GM12878 (cell line): ENCODE data around the gene ADPRHL1. TPM values are rescaled to one million over a fixed set of nuclear protein-coding genes. Genes with fewer than 3 reads are reported as not detected.

Source experiments
- ATAC-seq: fragments of 200-7000 bp; cut with Tn5 transposase; 3 replicates; pipeline ENCODE4 v1.9.1; 2020; ENCODE audit warnings: mild to moderate bottlenecking, moderate library complexity
- BruUV-seq: library from RNA; stranded (reverse); fragments of 400-500 nt; replicated peaks from 2 replicates; lab custom pipeline; 2021; lab: Mats Ljungman, UMichigan
- CTCF ChIA-PET: fragments of 300-600 bp; sonication (Branson Sonifier 250); formaldehyde crosslinking; extraction: SDS; loops from one replicate; lab custom pipeline; 2021; ENCODE audit warnings: inconsistent platforms; lab: Yijun Ruan, JAX
- POLR2A ChIA-PET: fragments of 350-600 bp; formaldehyde crosslinking; extraction: SDS; loops from one replicate; lab custom pipeline; 2021; ENCODE audit warnings: inconsistent platforms; lab: Charles Lee
- RAD21 ChIA-PET: fragments of 300-600 bp; sonication (Branson Sonifier 250); formaldehyde crosslinking; loops from one replicate; lab custom pipeline; 2023; ENCODE audit warnings: antibody characterized with exemption; ENCODE audit not compliant: unreplicated experiment; lab: Charles Lee
- SMC1A ChIA-PET: fragments of 300-600 bp; sonication (Branson Sonifier 250); formaldehyde crosslinking; loops from one replicate; lab custom pipeline; 2023; ENCODE audit not compliant: unreplicated experiment, uncharacterized antibody; lab: Charles Lee
- DNase-seq: peaks from one replicate; pipeline ENCODE4 v3.0.0-alpha.2; 2011; ENCODE audit warnings: low read depth, low spot score
- FAIRE-seq: peaks from 3 replicates; lab custom pipeline; 2011; peaks lifted over from hg19 to GRCh38; lab: Jason Lieb, UNC
- H2AFZ ChIP-seq: 2 replicates; pipeline ENCODE4 v1.6.0; 2011; ENCODE audit warnings: low read depth, low read length, control low read depth; ENCODE audit not compliant: control insufficient read depth
- H3K27ac ChIP-seq: 2 replicates; pipeline ENCODE4 v1.5.1; 2011; ENCODE audit warnings: control low read depth; ENCODE audit not compliant: control insufficient read depth, insufficient read depth
- H3K27me3 ChIP-seq, 2 experiments: replicated peaks in 1 of 2; 2 replicates each; pipeline versions ENCODE4 v1.6.0 to v1.6.1; 2011; ENCODE audit warnings: low read length in 1 of 2; ENCODE audit not compliant: control insufficient read depth in 2 of 2, insufficient read depth in 2 of 2
- H3K36me3 ChIP-seq, 2 experiments: 2 replicates each; pipeline ENCODE4 v1.5.1; 2011; ENCODE audit warnings: low read length in 1 of 2; ENCODE audit not compliant: control insufficient read depth in 2 of 2, insufficient read depth in 2 of 2
- H3K4me1 ChIP-seq: 2 replicates; pipeline ENCODE4 v1.6.1; 2011; ENCODE audit warnings: mild to moderate bottlenecking, low read length, moderate library complexity, mixed read lengths; ENCODE audit not compliant: control insufficient read depth, insufficient read depth
- H3K4me2 ChIP-seq: 2 replicates; pipeline ENCODE4 v1.6.0; 2011; ENCODE audit warnings: control low read depth; ENCODE audit not compliant: control insufficient read depth, insufficient read depth
- H3K4me3 ChIP-seq: fragments of 200-600 bp; sonication (generic); 2 replicates; pipeline ENCODE4 v1.5.1; 2016
- H3K79me2 ChIP-seq: 2 replicates; pipeline ENCODE4 v1.6.0; 2011; ENCODE audit warnings: low read length; ENCODE audit not compliant: control insufficient read depth, insufficient read depth
- H3K9ac ChIP-seq: 2 replicates; pipeline ENCODE4 v1.8.0; 2011; ENCODE audit warnings: low read length, control low read depth, mixed read lengths; ENCODE audit not compliant: control insufficient read depth, insufficient read depth
- H3K9me3 ChIP-seq: replicated peaks from 3 replicates; pipeline ENCODE4 v1.5.1; 2011; ENCODE audit warnings: mild to moderate bottlenecking, low read length; ENCODE audit not compliant: control insufficient read depth, insufficient read depth
- H4K20me1 ChIP-seq: 2 replicates; pipeline ENCODE4 v1.6.0; 2011; ENCODE audit not compliant: control insufficient read depth, insufficient read depth
- BRCA1 ChIP-seq: IDR thresholded peaks from 2 replicates; pipeline ENCODE4 v1.6.1; 2011; ENCODE audit warnings: low read depth, low read length, improper control_type of control experiment
- GATAD2B ChIP-seq: fragments of 450-650 bp; conservative IDR thresholded peaks from 2 replicates; pipeline ENCODE4 v1.6.1; 2017; ENCODE audit warnings: low read depth, mild to moderate bottlenecking, moderate library complexity
- KDM1A ChIP-seq: fragments of 200-600 bp; sonication (generic); IDR thresholded peaks from 2 replicates; pipeline ENCODE4 v1.6.1; 2016; ENCODE audit warnings: borderline replicate concordance
- RB1 ChIP-seq: fragments of 450-650 bp; formaldehyde crosslinking; IDR thresholded peaks from 2 replicates; pipeline ENCODE4 v1.6.1; 2017; ENCODE audit warnings: mild to moderate bottlenecking, borderline replicate concordance
- TCF3 ChIP-seq: IDR thresholded peaks from 2 replicates; pipeline ENCODE4 v1.6.1; 2012; ENCODE audit warnings: low read depth, mild to moderate bottlenecking, low read length, borderline replicate concordance; ENCODE audit not compliant: insufficient read depth
- ZSCAN29 ChIP-seq: fragments of 450-650 bp; IDR thresholded peaks from 2 replicates; pipeline ENCODE4 v1.6.1; 2017; ENCODE audit warnings: mild to moderate bottlenecking, moderate library complexity
- WGBS: methylation state at CpG from one replicate; pipeline ENCODE4 v1.1.6; 2016; ENCODE audit warnings: low lambda C conversion rate; ENCODE audit not compliant: insufficient replicate concordance, insufficient coverage; ENCODE audit errors: missing lambda C conversion rate; 5-methylcytosine and 5-hydroxymethylcytosine counted together
- in situ Hi-C: fragments of 300-500 bp; cut with MboI; formaldehyde crosslinking; loops from 9 replicates; pipeline ENCODE4 v1.14.3; 2018; ENCODE audit warnings: mixed read lengths
- intact Hi-C: fragments of 100-400 bp; cut with micrococcal nuclease; formaldehyde crosslinking; loops from one replicate; pipeline ENCODE4 v1.14.2; 2022; ENCODE audit not compliant: unreplicated experiment
- polyA plus RNA-seq, 11 experiments: library from polyadenylated mRNA; depleted of rRNA in 4 of 11; unstranded in 6 of 11; stranded (reverse) in 5 of 11; fragments of >200 nt; fragmentation: Nextera tagmentation in 4 of 11; fragmentation: Illumina TruSeq in 1 of 11; extraction: Ambion mirVana in 4 of 11; extraction: Trizol in 1 of 11; gene quantifications; 1 replicate in 1 of 11; 2 replicates in 10 of 11; pipeline versions ENCODE4 v1.2.1 to v1.2.3, GENCODE V29; 2011 to 2016; ENCODE audit warnings: inconsistent platforms in 2 of 11, missing spikeins in 2 of 11, low read depth in 1 of 11
- total RNA-seq, 4 experiments: library from RNA; depleted of rRNA in 3 of 4; stranded (reverse); fragments of >200 nt in 3 of 4; fragmentation: Illumina TruSeq in 1 of 4; extraction: Trizol in 1 of 4; gene quantifications; 2 replicates each; pipeline versions ENCODE4 v1.2.1 to v1.2.3, GENCODE V29; 2013 to 2021
- TF ChIP-seq, protein P1 (sequence below): IDR thresholded peaks from 2 replicates; pipeline ENCODE4 v1.6.1; 2011; ENCODE audit warnings: borderline replicate concordance, low read depth, mild to moderate bottlenecking, moderate library complexity, low read length; ENCODE audit not compliant: insufficient read depth, poor library complexity, severe bottlenecking
- TF ChIP-seq, protein P2 (sequence below): fragments of 450-650 bp; IDR thresholded peaks from 2 replicates; pipeline ENCODE4 v1.6.1; 2016; ENCODE audit warnings: mild to moderate bottlenecking
- TF ChIP-seq, protein P3 (sequence below): fragments of 450-650 bp; formaldehyde crosslinking; IDR thresholded peaks from 2 replicates; pipeline ENCODE4 v1.4.0; 2022; ENCODE audit warnings: mild to moderate bottlenecking, moderate library complexity

The ADPRHL1 gene
- total and polyA plus RNA-seq, 10 of the 15 experiments (the other 5 are each of a cell fraction or from before 2014, with no cell fraction given) = 0.05 to 1.9 (median 1.0) TPM

DNA sequence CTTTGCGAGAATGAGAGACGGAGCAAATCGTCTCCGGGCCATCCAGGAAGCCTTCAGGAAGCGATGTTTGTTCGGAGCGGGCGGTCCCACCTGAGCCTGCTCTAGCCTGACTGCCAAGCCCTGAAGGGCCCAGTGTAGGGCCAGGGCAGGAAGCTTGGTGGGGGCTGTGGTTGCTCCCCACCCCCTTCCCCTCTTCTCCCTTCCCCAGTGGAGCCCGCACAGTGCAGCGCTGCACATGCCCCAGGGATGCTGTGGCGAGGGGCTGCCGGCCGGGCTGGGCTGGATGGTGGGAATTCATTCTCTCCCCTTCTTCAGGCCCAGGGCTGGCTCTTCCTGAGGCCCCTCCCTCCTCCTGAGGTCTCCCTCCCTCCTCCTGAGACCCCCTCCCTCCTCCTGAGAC, 82.2 kb downstream of the ADPRHL1 start:
- H4K20me1 ChIP-seq = no peaks in the 10 kb centered on the region
- ChIA-PET POLR2A (no interaction called here), SMC1A (no interaction called here), RAD21 (no interaction called here), CTCF (no interaction called here)
- no peaks in the 10 kb centered on the region for H3K27me3 ChIP-seq
- TF ChIP-seq RB1 (no peak), BRCA1 (no peak), KDM1A (no peak), ZSCAN29 (no peak), GATAD2B (no peak), TCF3 (no peak)
- TF ChIP-seq, protein P1, sequence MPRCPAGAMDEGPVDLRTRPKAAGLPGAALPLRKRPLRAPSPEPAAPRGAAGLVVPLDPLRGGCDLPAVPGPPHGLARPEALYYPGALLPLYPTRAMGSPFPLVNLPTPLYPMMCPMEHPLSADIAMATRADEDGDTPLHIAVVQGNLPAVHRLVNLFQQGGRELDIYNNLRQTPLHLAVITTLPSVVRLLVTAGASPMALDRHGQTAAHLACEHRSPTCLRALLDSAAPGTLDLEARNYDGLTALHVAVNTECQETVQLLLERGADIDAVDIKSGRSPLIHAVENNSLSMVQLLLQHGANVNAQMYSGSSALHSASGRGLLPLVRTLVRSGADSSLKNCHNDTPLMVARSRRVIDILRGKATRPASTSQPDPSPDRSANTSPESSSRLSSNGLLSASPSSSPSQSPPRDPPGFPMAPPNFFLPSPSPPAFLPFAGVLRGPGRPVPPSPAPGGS = no peak
- TF ChIP-seq, protein P2, sequence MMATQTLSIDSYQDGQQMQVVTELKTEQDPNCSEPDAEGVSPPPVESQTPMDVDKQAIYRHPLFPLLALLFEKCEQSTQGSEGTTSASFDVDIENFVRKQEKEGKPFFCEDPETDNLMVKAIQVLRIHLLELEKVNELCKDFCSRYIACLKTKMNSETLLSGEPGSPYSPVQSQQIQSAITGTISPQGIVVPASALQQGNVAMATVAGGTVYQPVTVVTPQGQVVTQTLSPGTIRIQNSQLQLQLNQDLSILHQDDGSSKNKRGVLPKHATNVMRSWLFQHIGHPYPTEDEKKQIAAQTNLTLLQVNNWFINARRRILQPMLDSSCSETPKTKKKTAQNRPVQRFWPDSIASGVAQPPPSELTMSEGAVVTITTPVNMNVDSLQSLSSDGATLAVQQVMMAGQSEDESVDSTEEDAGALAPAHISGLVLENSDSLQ = no peak
- TF ChIP-seq, protein P3, sequence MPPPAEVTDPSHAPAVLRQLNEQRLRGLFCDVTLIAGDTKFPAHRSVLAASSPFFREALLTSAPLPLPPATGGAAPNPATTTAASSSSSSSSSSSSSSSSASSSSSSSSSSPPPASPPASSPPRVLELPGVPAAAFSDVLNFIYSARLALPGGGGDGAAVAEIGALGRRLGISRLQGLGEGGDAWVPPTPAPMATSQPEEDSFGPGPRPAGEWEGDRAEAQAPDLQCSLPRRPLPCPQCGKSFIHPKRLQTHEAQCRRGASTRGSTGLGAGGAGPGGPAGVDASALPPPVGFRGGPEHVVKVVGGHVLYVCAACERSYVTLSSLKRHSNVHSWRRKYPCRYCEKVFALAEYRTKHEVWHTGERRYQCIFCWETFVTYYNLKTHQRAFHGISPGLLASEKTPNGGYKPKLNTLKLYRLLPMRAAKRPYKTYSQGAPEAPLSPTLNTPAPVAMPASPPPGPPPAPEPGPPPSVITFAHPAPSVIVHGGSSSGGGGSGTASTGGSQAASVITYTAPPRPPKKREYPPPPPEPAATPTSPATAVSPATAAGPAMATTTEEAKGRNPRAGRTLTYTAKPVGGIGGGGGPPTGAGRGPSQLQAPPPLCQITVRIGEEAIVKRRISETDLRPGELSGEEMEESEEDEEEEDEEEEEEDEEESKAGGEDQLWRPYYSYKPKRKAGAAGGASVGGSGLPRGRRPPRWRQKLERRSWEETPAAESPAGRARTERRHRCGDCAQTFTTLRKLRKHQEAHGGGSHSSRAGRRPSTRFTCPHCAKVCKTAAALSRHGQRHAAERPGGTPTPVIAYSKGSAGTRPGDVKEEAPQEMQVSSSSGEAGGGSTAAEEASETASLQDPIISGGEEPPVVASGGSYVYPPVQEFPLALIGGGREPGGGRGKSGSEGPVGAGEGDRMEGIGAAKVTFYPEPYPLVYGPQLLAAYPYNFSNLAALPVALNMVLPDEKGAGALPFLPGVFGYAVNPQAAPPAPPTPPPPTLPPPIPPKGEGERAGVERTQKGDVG (CRISPR knock-in tag) = no peak
- in situ Hi-C loops (no loop called here), intact Hi-C loops (no loop called here)
- H3K4me1 ChIP-seq = no peaks in the 10 kb centered on the region
- 87% methylated on average over 8 of the region's 13 CpGs for WGBS
- no TSS peak for BruUV-seq
- DNase-seq = no peak
- H3K4me3 ChIP-seq = no peak overlapping the region
- FAIRE-seq = no peak
- H3K9me3 ChIP-seq = no peaks in the 10 kb centered on the region
- no peaks in the 10 kb centered on the region for H3K36me3 ChIP-seq
- H3K27ac ChIP-seq = no peak overlapping the region
- no peaks in the 10 kb centered on the region for H3K79me2 ChIP-seq
- no peak overlapping the region for H2AFZ ChIP-seq
- ATAC-seq = no peak
- no peak overlapping the region for H3K4me2 ChIP-seq
- no peak overlapping the region for H3K9ac ChIP-seq
